HFFc6 (cell line): ENCODE measurements around the gene HIP1R. TPM values are rescaled to one million over a fixed set of nuclear protein-coding genes. Genes with fewer than 3 reads are reported as not detected.

Experiments
- DNase-seq: peaks from one replicate; pipeline ENCODE4 v3.0.0-alpha.2; 2018
- H3K27ac Mint-ChIP-seq: 2 replicates; pipeline ENCODE4 v1.8.0; 2020; ENCODE audit warnings: mild to moderate bottlenecking, mixed read lengths
- H3K27me3 Mint-ChIP-seq: 2 replicates; pipeline ENCODE4 v1.8.0; 2021; ENCODE audit warnings: mild to moderate bottlenecking, moderate library complexity, mixed read lengths; ENCODE audit not compliant: insufficient read depth
- H3K36me3 Mint-ChIP-seq: 2 replicates; pipeline ENCODE4 v1.8.0; 2021; ENCODE audit warnings: low read depth, mixed read lengths
- H3K4me1 Mint-ChIP-seq: 2 replicates; pipeline ENCODE4 v1.8.0; 2020; ENCODE audit warnings: low read depth, mixed read lengths
- H3K4me3 Mint-ChIP-seq: 2 replicates; pipeline ENCODE4 v1.8.0; 2020; ENCODE audit warnings: mild to moderate bottlenecking, moderate library complexity, mixed read lengths
- H3K9me3 Mint-ChIP-seq: 2 replicates; pipeline ENCODE4 v1.8.0; 2020; ENCODE audit warnings: mild to moderate bottlenecking, mixed read lengths
- total RNA-seq, 6 experiments: library from RNA; stranded (reverse); fragmentation: NEBNext Ultra II Directional; extraction: Animal tissue kit (Norgen Biotek cat#: 25700); gene quantifications; 2 replicates in 1 of 6; 3 replicates in 5 of 6; pipeline ENCODE4 v1.2.3, GENCODE V29; 2021
- TF ChIP-seq, protein P1 (sequence below): fragments of 200-600 bp; sonication (generic); IDR thresholded peaks from 2 replicates; pipeline ENCODE4 v1.5.0; 2021; ENCODE audit warnings: antibody characterized with exemption, mild to moderate bottlenecking

Gene HIP1R
- total RNA-seq, 6 experiments from 2014 or later: 6.7 to 9.8 (median 8.4) TPM

DNA sequence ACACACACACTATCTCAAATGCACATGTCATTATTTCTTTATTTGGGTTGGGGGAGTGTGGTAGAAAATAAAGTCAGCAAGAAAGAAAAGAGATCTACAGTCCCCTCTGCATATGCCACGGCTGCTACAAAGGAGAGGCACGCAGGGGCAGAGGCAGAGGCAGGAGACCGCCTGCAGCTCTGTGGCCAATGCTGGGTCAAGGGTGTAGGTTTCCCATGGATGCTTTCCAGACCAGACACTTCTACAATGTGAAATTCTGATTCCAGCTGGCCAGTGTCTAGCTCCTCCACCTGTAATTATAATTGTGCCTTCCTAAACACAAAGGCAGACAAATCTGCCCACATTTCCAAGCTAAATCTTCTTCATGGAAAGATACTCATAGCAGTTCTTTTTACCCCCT lies 41.5 kb downstream of the HIP1R start:
- no peak for DNase-seq
- Mint-ChIP-seq H3K36me3 (no peaks in the 10 kb centered on the region), H3K27ac (0 out of 2 replicates have a peak overlapping the region, but pooled peaks have one; percentile 31), H3K4me1 (peaks cover 73% of the 10 kb centered on the region), H3K4me3 (no peak overlapping the region), H3K9me3 (no peaks in the 10 kb centered on the region), H3K27me3 (no peaks in the 10 kb centered on the region; the same call in 1 of the 2 replicates)
- TF ChIP-seq, protein P1, sequence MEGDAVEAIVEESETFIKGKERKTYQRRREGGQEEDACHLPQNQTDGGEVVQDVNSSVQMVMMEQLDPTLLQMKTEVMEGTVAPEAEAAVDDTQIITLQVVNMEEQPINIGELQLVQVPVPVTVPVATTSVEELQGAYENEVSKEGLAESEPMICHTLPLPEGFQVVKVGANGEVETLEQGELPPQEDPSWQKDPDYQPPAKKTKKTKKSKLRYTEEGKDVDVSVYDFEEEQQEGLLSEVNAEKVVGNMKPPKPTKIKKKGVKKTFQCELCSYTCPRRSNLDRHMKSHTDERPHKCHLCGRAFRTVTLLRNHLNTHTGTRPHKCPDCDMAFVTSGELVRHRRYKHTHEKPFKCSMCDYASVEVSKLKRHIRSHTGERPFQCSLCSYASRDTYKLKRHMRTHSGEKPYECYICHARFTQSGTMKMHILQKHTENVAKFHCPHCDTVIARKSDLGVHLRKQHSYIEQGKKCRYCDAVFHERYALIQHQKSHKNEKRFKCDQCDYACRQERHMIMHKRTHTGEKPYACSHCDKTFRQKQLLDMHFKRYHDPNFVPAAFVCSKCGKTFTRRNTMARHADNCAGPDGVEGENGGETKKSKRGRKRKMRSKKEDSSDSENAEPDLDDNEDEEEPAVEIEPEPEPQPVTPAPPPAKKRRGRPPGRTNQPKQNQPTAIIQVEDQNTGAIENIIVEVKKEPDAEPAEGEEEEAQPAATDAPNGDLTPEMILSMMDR: no peak

DNA sequence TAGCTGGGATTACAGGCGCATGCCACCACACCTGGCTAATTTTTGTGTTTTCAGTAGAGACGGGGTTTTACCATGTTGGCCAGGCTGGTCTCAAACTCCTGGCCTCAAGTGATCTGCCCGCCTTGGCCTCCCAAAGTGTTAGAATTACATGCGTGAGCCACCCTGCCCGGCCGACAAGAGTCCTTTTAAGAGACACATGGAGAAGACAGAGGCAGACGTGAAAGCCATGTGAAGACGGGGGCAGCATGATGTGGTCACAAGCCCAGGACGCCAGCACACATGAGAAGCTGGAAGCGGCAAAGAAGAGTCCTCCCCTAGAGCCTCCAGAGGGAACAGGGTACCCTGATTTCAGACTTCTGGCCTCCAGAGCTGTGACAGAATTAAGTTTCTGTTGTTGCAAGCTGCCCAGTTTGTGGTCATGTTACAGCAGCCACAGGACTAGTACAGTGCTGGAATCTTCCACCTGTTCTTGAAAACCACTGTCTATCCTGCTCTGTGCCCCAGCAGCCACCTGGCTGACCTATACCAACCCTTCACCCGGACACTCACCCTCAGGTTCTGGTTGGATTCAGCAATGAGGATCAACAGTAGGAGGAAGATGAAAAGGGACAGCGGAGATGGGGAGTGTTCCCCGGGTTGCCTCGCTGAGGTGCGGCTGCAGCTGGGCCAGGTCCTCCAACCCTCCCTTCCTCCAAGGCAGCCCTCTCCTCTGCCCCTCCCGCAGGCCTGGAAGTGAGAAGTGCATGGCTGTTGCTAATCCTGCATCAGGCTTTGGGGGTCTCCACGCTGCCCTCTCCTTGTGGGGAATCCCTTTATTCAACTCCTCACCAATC lies 43.7 kb downstream of the HIP1R start:
- no peak for DNase-seq
- Mint-ChIP-seq H3K27ac (no peak overlapping the region), H3K4me1 (peaks cover 55% of the 10 kb centered on the region), H3K9me3 (no peaks in the 10 kb centered on the region), H3K27me3 (no peaks in the 10 kb centered on the region; the same call in 1 of the 2 replicates), H3K4me3 (no peak overlapping the region), H3K36me3 (no peaks in the 10 kb centered on the region)
- TF ChIP-seq, protein P1: no peak

GRCh38 chr12:122880155-122880667 lies 45.0 kb downstream of the HIP1R start:
- Mint-ChIP-seq H3K4me3 (no peak overlapping the region), H3K9me3 (no peaks in the 10 kb centered on the region), H3K4me1 (peaks cover 62% of the 10 kb centered on the region), H3K27ac (peak overlapping the region; percentile 21; the same call in 1 of the 2 replicates), H3K36me3 (no peaks in the 10 kb centered on the region), H3K27me3 (no peaks in the 10 kb centered on the region; the same call in 1 of the 2 replicates)
- TF ChIP-seq, protein P1: no peak
- no peak for DNase-seq

GRCh38 chr12:122880668-122881067 lies 45.4 kb downstream of the HIP1R start:
- peak overlapping the region; percentile 25; the same call in 1 of the 2 replicates for H3K27ac Mint-ChIP-seq
- H3K4me1 Mint-ChIP-seq: peaks cover 59% of the 10 kb centered on the region

GRCh38 chr12:122882908-122883558 lies 47.8 kb downstream of the HIP1R start:
- TF ChIP-seq, protein P1: no peak
- H3K27ac Mint-ChIP-seq: no peak overlapping the region
- no peaks in the 10 kb centered on the region for H3K27me3 Mint-ChIP-seq
- H3K4me1 Mint-ChIP-seq: peaks cover 60% of the 10 kb centered on the region
- DNase-seq: no peak
- H3K36me3 Mint-ChIP-seq: no peaks in the 10 kb centered on the region
- H3K4me3 Mint-ChIP-seq: no peak overlapping the region
- no peaks in the 10 kb centered on the region for H3K9me3 Mint-ChIP-seq

More at GRCh38 chr12:122880668-122881067, 45.4 kb downstream of the HIP1R start:
- Mint-ChIP-seq H3K36me3 (no peaks in the 10 kb centered on the region), H3K9me3 (no peaks in the 10 kb centered on the region), H3K27me3 (no peaks in the 10 kb centered on the region; the same call in 1 of the 2 replicates), H3K4me3 (no peak overlapping the region)
- TF ChIP-seq, protein P1: peak; percentile 73
- peak; percentile 27 for DNase-seq
